ENCODE measurements around the gene DNAH11. TPM values are rescaled to one million over a fixed set of nuclear protein-coding genes. Genes with fewer than 3 reads are reported as not detected.

The DNAH11 gene
- total and polyA plus RNA-seq, 2 of the 4 experiments (the other 2 are of a cell fraction): not detected

DNA sequence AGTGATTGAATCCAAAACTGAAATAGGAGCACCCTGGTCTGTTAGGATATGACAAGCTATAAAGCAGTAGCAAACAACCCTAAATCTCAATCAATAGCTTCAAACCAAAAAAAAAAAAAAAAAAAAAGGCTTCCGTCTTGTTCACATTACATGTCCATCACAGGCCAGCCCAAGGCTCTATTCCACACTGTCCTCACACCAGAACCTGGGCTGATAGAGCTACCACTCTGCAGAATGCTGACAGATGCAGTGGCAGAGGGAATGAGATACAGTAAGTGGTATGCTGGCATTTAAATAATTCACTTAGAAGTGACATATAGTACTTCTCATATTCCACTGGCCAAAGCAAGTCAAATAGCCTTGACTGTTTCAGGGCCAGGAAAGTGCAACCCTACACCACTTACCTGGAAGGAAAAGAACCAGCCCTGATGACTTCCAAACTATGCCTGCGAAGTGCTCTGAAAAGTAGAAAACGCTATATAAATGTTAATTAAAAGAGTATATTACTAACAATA lies 397.1 kb downstream of the DNAH11 start:
- TF ChIP-seq FOS (IDR thresholded peaks at IDR 0.05; ENCODE audit: low read depth, low read length) (no peak), BHLHE40 (IDR thresholded peaks at IDR 0.05; ENCODE audit: low read depth, low read length) (no peak), MAFK (IDR thresholded peaks at IDR 0.05; ENCODE audit: low read depth, low read length) (no peak), SMC3 (IDR thresholded peaks at IDR 0.05; ENCODE audit: low read depth, low read length) (no peak), RAD21 (IDR thresholded peaks at IDR 0.05; ENCODE audit: low read length) (no peak), RCOR1 (IDR thresholded peaks at IDR 0.05; ENCODE audit: insufficient replicate concordance, low read length) (no peak), POLR2A (IDR thresholded peaks at IDR 0.05; ENCODE audit: low read depth, low read length) (no peak), CHD1 (IDR thresholded peaks at IDR 0.05; ENCODE audit: low read depth, low read length) (no peak), CEBPB (IDR thresholded peaks at IDR 0.05; ENCODE audit: low read depth, low read length) (no peak), MAZ (IDR thresholded peaks at IDR 0.05; ENCODE audit: borderline replicate concordance, low read depth, low read length) (no peak), NFE2L2 (IDR thresholded peaks at IDR 0.05; ENCODE audit: low read depth, low read length) (no peak), RFX5 (IDR thresholded peaks at IDR 0.05; ENCODE audit: low read depth, low read length) (no peak), MXI1 (IDR thresholded peaks at IDR 0.05; ENCODE audit: borderline replicate concordance, low read depth, low read length) (no peak)
- TF ChIP-seq, protein P1, sequence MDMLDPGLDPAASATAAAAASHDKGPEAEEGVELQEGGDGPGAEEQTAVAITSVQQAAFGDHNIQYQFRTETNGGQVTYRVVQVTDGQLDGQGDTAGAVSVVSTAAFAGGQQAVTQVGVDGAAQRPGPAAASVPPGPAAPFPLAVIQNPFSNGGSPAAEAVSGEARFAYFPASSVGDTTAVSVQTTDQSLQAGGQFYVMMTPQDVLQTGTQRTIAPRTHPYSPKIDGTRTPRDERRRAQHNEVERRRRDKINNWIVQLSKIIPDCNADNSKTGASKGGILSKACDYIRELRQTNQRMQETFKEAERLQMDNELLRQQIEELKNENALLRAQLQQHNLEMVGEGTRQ (IDR thresholded peaks at IDR 0.05; ENCODE audit: low read depth, low read length): no peak
- TF ChIP-seq, protein P2, sequence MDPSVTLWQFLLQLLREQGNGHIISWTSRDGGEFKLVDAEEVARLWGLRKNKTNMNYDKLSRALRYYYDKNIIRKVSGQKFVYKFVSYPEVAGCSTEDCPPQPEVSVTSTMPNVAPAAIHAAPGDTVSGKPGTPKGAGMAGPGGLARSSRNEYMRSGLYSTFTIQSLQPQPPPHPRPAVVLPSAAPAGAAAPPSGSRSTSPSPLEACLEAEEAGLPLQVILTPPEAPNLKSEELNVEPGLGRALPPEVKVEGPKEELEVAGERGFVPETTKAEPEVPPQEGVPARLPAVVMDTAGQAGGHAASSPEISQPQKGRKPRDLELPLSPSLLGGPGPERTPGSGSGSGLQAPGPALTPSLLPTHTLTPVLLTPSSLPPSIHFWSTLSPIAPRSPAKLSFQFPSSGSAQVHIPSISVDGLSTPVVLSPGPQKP (IDR thresholded peaks at IDR 0.05; ENCODE audit: borderline replicate concordance, low read depth, low read length): no peak
- TF ChIP-seq, protein P3, sequence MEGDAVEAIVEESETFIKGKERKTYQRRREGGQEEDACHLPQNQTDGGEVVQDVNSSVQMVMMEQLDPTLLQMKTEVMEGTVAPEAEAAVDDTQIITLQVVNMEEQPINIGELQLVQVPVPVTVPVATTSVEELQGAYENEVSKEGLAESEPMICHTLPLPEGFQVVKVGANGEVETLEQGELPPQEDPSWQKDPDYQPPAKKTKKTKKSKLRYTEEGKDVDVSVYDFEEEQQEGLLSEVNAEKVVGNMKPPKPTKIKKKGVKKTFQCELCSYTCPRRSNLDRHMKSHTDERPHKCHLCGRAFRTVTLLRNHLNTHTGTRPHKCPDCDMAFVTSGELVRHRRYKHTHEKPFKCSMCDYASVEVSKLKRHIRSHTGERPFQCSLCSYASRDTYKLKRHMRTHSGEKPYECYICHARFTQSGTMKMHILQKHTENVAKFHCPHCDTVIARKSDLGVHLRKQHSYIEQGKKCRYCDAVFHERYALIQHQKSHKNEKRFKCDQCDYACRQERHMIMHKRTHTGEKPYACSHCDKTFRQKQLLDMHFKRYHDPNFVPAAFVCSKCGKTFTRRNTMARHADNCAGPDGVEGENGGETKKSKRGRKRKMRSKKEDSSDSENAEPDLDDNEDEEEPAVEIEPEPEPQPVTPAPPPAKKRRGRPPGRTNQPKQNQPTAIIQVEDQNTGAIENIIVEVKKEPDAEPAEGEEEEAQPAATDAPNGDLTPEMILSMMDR (conservative IDR thresholded peaks at IDR 0.05; ENCODE audit: low read depth, low read length): no peak
- Histone ChIP-seq H2BK15ac (ENCODE audit: low read depth, low read length) (no peak overlapping the region), H3K9ac (ENCODE audit: low read depth, low read length) (no peak overlapping the region), H3K27me3 (ENCODE audit: control insufficient read depth, insufficient read depth, low read length) (no peaks in the 10 kb centered on the region), H3K4me1 (ENCODE audit: control insufficient read depth, insufficient read depth, low read length) (peaks cover 5% of the 10 kb centered on the region), H4K5ac (ENCODE audit: low read depth, low read length) (no peak overlapping the region), H2BK5ac (ENCODE audit: low read depth, low read length, poor library complexity, severe bottlenecking) (no peak overlapping the region), H3K56ac (ENCODE audit: extremely low read depth, insufficient read depth, low read length) (no peak overlapping the region), H4K8ac (ENCODE audit: low read depth in 2 of 2, low read length in 2 of 2) (no peak overlapping the region), H3K23ac (ENCODE audit: low read depth, low read length) (no peak overlapping the region), H4K20me1 (ENCODE audit: insufficient read depth, low read length) (no peaks in the 10 kb centered on the region; the same call in 1 of the 2 replicates), H2AK5ac (ENCODE audit: low read depth, low read length) (no peak overlapping the region), H3K18ac (ENCODE audit: low read depth, low read length) (no peak overlapping the region), H3K36me3 (ENCODE audit: control insufficient read depth, insufficient read depth, low read length) (0 out of 2 replicates have a peak, but pooled peaks cover 2% of the 10 kb centered on the region), H3K14ac (replicated peaks; ENCODE audit: low read depth, low read length) (no peak overlapping the region), H2AK9ac (replicated peaks; ENCODE audit: low read depth, low read length, poor library complexity) (no peak overlapping the region), H3K4ac (ENCODE audit: low read depth, low read length) (no peak overlapping the region), H2AFZ (replicated peaks; ENCODE audit: low read length, poor library complexity) (no peak overlapping the region), H3K27ac (ENCODE audit: insufficient read depth, low read length) (no peak overlapping the region), H3K79me1 (ENCODE audit: low read depth in 1 of 2, low read length in 2 of 2) (peaks cover 17 to 20% of the 10 kb centered on the region in 2 experiments), H3K4me2 (ENCODE audit: low read depth, low read length) (no peak overlapping the region), H3K9me1 (ENCODE audit: insufficient read depth, low read length) (no peaks in the 10 kb centered on the region; the same call in 1 of the 2 replicates), H4K91ac (ENCODE audit: insufficient read depth, low read depth, low read length) (no peak overlapping the region), H3K9me3 (ENCODE audit: control insufficient read depth, insufficient read depth, low read length) (no peaks in the 10 kb centered on the region), H2BK20ac (ENCODE audit: low read depth, low read length) (no peak overlapping the region), H3K4me3 (ENCODE audit: insufficient read depth, low read depth, low read length) (no peak overlapping the region), H2BK120ac (ENCODE audit: low read depth, low read length) (no peak overlapping the region)
- no TSS peak for BruUV-seq (replicated peaks)
- CTCF ChIA-PET: no interaction called here
- DNase-seq: no peak
- no peak for ATAC-seq (ENCODE audit: low read depth)
- in situ Hi-C loops (cut with MboI; ENCODE audit: low sequenced_read_pairs) (no loop called here), dilution Hi-C loops (cut with HindIII; ENCODE audit: low sequenced_read_pairs, unreplicated experiment) (no loop called here), intact Hi-C loops (cut with micrococcal nuclease) (loop anchor here (5.0 kb wide), 1 partner anchor 942 kb away; no protein-coding TSS in a partner anchor)
- POLR2A ChIA-PET (ENCODE audit: unreplicated experiment): no interaction called here
- no CpG with 5 or more reads among the region's 3 CpGs for WGBS, 2 experiments (ENCODE audit: extremely low coverage in 2 of 2, insufficient read length in 1 of 2)

Data from IMR-90 (cell line).